NB4 (cell line): ENCODE measurements around the gene CLPSL1.

Experiments used
- DNase-seq: peaks from one replicate; pipeline ENCODE4 v3.0.0; 2010; ENCODE audit warnings: low read depth
- H3K4me3 ChIP-seq: one replicate; pipeline ENCODE4 v1.5.1; 2011; ENCODE audit warnings: mild to moderate bottlenecking, low read depth, low read length, moderate library complexity
- CTCF ChIP-seq: IDR thresholded peaks from one replicate; pipeline ENCODE4 v1.5.1; 2012; ENCODE audit warnings: low read depth, low read length
- MAX ChIP-seq: IDR thresholded peaks from 2 replicates; pipeline ENCODE4 v1.6.1; 2011; ENCODE audit warnings: low read depth, low read length
- MYC ChIP-seq: IDR thresholded peaks from 2 replicates; pipeline ENCODE4 v1.6.1; 2011; ENCODE audit warnings: low read depth, low read length
- POLR2A ChIP-seq: IDR thresholded peaks from 2 replicates; pipeline ENCODE4 v1.6.1; 2011; ENCODE audit warnings: mild to moderate bottlenecking; ENCODE audit not compliant: insufficient read length; ENCODE audit errors: extremely low read depth

CLPSL1 gene

GRCh38 chr6:35777356-35778102, 3.3 kb upstream of the CLPSL1 start:
- DNase-seq = no peak
- H3K4me3 ChIP-seq = no peak overlapping the region
- TF ChIP-seq MAX (no peak), CTCF (no peak), MYC (no peak), POLR2A (no peak)

GRCh38 chr6:35778437-35778836, 2.4 kb upstream of the CLPSL1 start:
- no peak for DNase-seq
- TF ChIP-seq POLR2A (no peak), CTCF (no peak), MYC (no peak)
- no peak overlapping the region for H3K4me3 ChIP-seq

- no peak overlapping the region for H3K4me3 ChIP-seq
- TF ChIP-seq CTCF (no peak), MAX (no peak), MYC (no peak)
- no peak for DNase-seq
Observed at GRCh38 chr6:35781290-35781689, 471 bp downstream of the CLPSL1 start.

GRCh38 chr6:35782424-35782823, 1.6 kb downstream of the CLPSL1 start:
- no peak for DNase-seq
- no peak overlapping the region for H3K4me3 ChIP-seq
- TF ChIP-seq POLR2A = no peak
- no peak for TF ChIP-seq MYC
- TF ChIP-seq MAX = no peak
- no peak for TF ChIP-seq CTCF

- H3K4me3 ChIP-seq = no peak overlapping the region
- TF ChIP-seq CTCF (no peak), POLR2A (no peak), MYC (no peak), MAX (no peak)
Observed at GRCh38 chr6:35784200-35784599, 3.4 kb downstream of the CLPSL1 start.

GRCh38 chr6:35786272-35786671, 5.5 kb downstream of the CLPSL1 start:
- H3K4me3 ChIP-seq = no peak overlapping the region
- DNase-seq = no peak
- no peak for TF ChIP-seq MYC
- TF ChIP-seq POLR2A = no peak
- TF ChIP-seq MAX = no peak
- no peak for TF ChIP-seq CTCF

More at GRCh38 chr6:35784200-35784599, 3.4 kb downstream of the CLPSL1 start:
- DNase-seq = no peak
